HG02973 (cell line): ENCODE results near the gene GNB5.
"Not testable (repeated sequence)": the region's sequence is repeated elsewhere in the genome, so short reads cannot be mapped to it uniquely, and the experiment has no call there.

ENCODE experiments used
- ATAC-seq: cut with Tn5 transposase; IDR thresholded peaks from one replicate; pipeline ENCODE4 v1.9.1; 2021; ENCODE audit warnings: moderate library complexity; ENCODE audit not compliant: unreplicated experiment

The GNB5 gene

DNA sequence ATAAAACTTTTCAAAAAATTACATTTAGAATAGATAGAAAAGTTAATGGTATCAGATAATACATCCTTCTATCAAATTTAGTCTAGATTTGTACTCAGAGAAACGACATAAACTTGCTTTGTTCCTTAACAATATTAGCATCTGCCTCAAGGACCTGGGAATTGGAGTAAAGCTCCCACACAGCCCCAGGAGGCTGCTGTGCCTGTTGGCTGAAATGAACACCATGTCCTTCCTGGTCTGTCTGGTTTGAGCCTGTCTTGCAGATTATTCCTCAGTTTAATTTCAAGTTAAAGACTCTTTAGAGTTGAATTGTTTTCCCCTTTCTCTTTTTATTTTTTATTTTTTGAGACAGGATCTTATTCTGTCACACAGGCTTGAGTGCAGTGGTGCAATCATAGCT lies 19.4 kb downstream of the GNB5 start:
- no peak for ATAC-seq

DNA sequence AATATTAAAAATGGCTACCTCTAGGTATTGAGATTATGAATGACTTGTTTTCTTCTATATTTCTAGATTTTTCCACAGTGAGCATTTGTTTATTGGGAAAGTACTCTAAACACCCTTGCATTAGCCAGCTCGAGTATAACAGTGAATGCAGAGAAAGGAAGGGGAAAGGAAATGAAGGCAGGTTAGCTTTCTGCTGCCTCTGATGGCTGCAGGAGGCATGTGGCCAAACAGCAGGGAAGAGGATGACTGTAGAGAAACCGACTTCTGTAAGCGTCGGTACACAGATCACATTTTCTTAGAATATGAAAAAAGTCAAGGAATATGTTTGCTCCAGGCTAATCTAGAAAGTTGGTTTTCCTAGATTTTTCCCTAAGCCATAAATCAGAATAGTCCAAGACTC lies 19.8 kb downstream of the GNB5 start:
- ATAC-seq, result no peak

DNA sequence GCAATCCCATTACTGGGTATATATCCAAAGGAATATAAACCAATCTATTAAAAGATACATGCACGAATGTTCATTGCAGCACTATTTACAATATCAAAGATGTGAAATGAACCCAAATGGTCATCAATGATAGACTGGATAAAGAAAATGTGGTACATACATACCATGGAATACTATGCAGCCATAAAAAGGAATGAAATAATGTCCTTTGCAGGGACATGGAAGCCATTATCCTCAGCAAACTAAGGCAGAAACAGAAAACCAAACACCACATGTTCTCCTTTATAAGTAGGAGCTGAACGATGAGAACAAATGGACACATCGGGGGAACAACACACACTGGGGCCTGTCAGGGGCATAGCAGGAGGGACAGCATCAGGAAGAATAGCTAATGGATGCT lies 21.0 kb downstream of the GNB5 start:
- not testable (repeated sequence) for ATAC-seq

DNA sequence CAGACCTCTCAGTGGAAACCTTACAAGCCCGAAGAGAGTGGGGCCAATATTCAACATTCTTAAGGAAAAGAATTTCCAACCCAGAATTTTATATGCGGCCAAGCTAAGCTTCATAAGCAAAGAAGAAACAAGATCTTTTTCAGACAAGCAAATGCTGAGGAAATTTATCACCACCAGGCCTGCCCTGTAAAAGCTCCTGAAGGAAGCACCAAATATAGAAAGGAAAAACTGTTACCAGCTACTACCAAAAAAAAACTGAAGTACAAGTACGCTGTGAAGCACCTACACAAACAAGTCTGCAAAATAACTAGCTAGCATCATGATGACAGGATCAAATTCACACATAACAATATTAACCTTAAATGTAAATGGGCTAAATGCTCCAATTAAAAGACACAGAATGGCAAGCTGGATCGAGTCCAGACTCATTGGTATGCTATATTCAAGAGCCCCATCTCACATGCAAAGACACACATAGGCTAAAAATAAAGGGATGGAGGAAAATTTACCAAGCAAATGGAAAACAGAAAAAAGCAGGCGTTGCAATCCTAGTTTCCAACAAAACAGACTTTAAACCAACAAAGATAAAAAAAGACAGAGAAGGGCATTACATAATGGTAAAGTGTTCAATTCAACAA lies 25.6 kb downstream of the GNB5 start:
- ATAC-seq, result not testable (repeated sequence)

DNA sequence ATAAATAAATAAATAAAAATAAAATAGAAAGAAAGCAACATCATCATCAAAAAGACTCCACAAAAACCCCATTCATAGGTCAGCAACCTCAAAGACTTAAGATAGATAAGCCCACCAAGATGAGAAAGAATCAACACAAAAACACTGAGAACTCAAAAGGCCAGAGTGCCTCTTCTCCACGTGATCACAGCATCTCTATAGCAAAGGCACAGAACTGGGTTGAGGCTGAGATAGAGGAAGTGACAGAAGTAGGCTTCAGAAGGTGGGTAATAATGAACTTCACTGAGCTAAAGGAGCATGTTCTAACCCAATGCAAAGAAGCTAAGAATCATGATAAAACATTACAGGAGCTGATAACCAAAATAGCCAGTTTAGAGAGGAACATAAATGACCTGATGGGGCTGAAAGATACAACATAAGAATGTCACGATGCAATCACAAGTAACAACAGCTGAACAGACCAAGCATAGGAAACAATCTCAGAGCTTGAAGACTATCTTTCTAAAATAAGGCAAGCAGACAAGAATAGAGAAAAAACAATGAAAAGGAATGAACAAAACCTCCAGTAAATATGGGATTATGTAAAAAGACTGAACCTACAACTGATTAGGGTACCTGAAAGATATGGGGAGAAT lies 26.4 kb downstream of the GNB5 start:
- ATAC-seq, result no peak

DNA sequence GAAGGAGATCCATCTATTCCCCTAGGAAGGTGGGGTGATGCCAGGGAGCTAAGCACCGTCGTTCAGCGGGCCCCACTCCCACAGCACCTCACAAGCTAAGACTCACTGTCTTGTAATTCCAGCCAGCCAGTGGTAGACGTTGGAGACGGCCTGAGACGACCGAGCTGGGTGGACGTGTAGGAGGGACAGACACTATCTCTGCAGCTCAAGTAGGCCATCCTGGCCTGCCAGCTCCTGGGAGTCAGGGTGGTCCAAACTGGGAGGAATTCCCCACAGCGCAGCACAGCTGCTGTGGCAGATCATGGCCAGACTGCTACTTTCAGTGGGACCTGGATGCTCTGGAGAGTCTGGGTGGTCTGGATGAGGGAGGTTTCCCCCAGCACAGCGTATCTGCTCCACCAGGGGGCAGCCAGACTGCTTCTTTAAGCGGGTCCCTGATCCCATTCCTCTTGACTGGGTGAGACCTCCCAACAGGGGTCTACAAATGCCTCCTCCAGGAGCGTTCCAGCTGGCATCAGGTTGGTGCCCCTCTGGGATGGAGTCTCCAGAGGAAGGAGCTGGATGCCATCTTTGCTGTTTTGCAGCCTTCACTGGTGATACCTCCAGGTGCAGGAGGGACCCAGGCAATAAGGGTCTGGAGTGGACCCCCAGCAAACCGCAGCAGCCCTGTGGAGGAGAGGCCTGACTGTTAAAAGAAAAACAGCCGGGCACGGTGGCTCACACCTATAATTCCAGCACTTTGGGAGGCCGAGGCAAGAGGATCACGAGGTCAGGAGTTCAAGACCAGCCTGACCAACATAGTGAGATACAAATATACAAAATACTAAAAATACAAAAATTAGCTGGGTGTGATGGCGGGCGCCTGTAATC lies 27.6 kb downstream of the GNB5 start:
- ATAC-seq, result no peak

DNA sequence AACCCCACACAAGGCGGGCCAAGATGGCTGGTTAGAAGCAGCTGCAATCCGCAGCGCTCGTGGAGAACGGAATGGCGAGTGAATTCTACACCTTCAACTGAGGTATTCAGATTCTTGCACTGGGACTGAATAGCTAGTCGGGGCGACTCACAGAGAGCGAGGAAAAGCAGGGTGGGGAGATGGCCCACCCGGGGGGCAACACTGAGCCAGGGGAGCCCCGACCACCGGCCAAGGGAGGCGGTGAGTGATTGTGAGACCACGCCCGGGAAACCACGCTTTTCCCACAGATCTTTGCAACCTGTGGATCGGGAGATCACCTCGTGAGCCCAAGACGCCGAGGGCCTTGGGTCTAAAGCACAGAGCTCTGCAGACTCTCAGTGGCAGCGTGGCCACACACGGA lies 28.3 kb downstream of the GNB5 start:
- ATAC-seq, result no peak

DNA sequence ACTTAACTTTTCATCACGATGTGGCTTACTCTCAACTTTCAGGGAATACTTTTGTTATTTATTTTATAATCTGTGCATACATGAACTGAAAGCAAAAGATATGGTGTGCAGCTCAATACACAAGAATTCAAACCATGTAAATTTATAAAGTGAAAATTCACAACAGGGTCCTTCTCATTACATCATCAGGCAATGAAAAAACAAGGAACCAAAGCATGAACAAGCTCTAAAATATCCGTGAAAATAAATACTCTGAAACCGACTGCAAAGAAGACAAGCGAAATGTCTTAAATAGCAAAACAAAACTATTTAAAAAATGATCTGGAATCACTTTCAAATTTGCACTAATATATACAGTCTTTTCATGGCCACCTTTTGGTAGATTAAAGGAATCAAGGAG lies 28.9 kb downstream of the GNB5 start:
- no peak for ATAC-seq

DNA sequence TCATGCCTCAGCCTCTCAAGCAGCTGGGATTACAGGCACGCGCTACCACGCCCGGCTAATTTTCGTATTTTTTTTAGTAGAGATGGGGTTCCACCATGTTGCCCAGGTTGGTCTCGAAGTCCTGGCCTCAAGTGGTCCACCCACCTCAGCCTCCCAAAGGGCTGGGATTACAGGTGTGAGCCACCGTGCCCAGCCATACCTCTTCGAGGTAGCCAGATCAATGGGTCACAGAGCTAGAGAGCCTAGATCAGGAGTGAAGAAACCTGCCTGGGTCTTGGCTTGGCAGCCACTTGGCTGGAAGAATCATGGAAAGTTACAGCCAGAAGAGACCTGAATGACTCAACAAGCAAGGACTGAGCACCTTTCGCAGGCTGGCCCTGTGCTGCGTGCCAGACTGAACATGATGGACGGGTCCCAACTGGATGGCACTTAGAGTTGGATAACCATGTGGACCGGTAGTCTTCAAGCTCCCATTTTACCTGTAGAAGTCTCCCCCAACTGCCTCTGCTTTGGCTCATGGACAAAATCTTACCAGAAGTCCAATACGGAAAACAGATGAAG lies 29.7 kb downstream of the GNB5 start:
- no peak for ATAC-seq

DNA sequence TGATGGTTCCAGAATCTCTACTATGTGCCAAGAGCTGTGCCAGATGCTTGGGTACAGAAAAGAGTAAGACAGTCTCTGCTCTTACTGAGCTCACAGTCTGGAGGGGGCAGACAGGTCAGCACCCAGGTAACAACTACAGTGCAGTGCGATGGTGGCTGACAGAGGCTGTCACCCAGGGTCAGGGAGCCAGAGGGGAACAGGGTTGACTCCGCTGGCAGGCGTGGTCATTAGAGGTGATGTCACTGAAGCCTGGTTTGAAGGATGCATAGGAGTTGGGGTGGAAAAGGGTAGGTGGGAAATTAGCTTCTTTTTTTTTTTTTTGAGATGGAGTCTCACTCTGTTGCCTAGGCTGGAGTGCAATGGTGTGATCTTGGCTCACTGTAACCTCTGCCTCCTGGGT lies 31.5 kb downstream of the GNB5 start:
- no peak for ATAC-seq

DNA sequence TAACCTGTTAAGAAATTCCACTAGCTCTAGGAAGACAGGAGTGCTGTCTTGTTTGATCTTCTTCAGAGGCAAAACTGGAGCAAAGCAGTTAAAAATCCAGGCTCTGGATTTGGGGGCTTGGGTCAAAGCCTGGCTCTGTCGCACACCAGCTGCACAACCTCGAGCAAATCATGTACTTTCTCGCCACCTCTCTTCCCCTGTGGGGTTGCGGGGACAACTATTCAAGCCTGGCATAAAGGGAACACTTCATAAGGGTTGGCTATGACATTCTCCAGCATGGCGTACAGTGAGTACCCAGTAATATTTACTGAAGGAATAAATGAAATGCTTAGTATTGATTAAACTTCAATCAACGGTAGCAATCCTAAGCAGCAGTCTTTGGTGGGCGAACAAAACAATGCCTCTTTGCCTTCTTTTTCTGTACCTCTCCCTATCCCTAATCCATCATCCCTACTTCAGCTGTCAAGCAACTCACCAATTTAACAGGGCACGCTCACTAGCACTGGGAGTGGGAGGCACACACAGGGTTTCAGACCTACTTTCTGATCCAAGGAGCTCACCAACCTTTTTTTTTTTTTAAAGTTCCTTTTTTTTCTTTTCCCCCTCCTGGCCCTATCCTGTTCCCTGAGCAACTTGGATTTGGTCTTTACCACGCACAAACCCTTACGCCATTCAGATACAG lies 33.0 kb downstream of the GNB5 start:
- ATAC-seq, result no peak

DNA sequence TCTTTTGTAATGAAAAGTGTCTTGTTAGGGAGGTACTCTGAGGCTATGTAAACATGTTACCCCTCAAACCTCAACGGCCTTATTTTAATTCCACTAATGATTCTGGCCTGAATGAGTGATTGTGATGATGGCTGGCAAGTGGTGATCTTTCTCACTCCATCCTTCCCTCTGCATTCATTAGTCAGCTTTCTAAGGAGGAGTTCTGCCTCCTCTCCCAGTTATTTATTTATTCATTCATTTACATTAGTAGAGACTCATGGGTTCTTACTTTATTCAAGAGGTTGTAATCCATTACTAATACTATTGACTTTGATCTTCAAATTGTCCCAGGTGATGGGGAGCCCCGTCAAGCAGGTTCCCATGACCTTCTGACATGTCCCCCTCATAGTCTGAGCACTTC lies 35.3 kb downstream of the GNB5 start:
- ATAC-seq, result no peak

DNA sequence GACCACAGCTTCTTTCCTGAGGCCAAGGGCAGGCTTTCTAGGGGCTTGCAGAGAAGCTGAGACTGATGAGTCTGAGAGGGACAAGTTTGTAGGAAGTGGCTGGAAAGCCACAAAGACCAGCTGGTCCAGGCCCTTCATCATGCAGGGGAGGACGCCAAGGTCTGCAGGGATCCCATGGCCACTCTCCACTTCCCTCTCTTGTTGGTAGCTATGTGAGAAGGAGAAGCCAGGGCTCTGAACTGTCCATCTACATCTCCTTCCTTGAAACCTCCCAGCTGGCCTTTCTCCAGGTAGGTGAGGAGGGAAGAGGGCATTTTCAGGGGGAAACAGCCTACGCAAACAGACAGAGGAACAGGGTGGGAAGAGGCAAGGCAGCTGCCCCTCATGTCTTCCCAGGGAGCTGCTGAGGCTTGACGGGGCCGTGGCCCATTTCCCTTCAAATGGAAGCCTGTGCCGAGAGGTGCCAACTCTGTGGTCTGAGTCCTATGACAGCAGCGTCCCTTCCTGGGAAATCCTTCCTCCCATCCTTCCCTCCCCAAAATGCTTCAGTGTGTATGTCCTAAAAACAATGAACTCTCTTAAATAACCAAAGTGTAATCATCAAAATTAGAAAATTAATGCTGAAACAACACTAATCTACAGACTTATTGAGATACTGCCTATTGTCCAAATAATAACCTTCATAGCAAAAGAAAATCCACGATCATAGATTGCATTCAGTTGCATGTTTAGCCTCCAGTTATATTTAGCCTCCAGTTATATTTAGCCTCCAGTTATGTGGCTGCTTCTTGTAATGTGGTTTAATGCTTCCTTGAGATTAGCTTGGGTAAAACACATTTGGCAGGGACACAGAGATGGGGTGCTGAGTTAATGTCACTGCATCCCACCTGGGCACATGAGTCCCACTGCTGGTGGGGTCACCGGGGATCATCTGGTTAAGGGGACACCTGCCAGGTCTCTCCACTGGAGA lies 36.0 kb downstream of the GNB5 start:
- ATAC-seq, result no peak

DNA sequence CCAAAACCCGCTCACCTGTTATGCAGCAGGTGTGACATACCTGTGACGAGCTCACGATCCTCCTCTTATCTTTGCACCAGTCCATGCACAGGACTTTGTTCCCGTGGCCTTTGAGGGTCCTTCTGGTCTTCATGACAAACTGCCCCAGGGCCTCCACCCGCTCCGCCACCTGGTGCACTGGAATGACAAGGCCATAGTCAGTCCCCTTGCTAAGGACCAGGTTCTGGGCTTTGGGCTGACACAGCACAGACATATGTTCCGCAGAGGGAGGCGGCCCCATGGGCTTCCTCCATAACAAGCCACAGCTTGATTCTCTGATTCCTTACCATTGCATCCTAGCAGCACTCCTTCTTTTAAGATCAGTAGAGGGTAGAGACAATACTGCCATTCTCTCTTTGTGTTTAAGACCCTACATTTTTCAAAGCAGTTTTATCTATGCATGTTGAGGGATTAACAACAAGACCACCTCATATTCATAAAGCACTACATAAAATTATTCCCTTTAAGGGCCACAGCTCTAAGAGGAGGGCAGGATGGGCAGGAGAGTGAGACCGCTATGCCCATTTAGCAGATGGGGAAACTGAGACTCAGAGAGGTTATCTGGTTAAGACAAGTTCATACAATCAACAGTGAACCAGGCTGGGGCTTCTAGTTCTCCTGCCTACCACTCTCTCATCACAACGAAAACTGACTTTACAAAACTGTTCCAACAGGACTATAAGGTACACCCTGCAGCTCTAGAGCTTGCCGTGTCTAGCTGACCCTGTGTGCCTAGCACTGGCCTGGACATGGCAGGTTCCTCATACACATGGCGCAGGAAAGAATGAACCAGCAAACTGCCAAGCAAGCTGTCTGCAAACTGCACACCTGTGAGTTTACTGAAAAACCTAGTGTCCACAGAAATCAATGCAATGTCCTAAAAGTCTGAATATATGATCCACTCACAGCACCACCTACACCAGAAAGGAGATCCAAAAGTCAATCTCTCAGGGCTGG lies 37.0 kb downstream of the GNB5 start:
- ATAC-seq, result no peak

DNA sequence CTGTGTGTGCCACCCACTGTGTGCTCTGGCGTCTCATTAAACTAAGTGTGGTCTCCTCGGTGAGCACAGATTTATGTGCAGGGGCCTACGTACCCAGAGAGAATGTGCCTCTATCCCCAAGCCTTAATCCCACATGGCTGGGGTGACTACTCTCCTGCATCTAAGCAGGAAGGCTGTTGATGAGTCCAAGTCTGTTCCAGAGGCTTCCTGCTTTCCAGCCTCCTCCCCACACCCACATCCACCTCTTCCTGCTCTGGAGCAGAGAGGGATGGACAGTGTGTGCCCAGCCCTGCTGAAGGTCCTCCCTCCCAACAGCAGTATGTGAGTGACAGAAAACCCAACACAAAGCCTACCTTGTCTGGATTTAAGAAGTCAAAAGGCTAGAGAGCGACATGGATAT lies 39.8 kb downstream of the GNB5 start:
- ATAC-seq, result no peak

DNA sequence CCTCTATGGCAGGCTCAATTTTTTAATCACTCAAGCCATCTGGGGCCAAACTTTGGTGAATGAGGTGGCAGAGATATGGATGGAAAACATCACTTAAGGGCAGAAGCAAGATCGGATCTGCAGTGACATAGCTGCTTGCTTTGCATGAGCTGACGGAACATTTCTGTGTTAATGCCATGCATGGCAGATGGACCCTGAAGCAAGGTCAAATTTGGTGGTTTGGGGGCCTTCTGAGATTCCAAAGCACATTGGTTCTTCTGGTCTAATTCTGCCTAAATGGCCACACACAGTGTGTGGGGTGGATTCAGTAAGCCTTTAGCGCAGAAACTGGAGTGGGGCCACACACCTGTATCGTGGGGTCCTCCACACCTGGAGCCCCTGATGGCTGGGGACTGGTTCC lies 40.3 kb downstream of the GNB5 start:
- ATAC-seq, result no peak

DNA sequence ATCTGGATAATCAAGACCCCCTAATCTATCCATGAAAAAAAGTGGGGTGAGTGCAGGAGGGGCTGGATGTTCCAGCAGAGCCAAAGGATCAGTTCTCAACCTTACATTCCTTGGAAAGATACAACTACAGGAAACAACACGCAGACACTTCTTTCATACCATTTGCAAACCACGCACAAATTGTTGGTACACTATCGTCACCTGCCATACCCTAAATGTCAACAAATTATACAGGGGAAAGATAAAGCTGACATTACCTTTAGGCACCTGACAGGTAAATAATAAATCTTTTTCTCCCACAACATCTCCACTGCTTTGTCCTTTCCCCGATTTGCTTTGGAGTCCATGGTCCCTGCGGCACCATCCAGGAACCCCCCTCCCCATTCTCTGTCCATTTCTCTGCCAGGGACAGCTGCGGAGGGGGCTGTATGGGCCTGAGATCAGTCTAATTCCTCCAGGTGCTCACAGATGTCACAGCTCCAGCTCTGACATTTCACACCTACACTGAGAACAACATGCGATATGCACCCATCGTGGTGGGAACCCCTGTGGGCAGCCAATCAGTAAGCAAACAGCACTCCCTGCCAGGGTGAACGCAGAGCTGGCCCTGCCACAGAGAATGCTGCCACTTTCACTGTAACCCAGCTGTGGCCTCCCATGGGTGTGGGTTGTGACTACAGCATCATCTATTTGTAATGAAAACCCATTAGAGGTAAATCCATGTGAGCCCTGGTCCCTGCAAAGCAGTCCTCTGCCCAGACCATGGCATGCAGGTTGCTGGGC lies 41.0 kb downstream of the GNB5 start:
- ATAC-seq, result no peak

DNA sequence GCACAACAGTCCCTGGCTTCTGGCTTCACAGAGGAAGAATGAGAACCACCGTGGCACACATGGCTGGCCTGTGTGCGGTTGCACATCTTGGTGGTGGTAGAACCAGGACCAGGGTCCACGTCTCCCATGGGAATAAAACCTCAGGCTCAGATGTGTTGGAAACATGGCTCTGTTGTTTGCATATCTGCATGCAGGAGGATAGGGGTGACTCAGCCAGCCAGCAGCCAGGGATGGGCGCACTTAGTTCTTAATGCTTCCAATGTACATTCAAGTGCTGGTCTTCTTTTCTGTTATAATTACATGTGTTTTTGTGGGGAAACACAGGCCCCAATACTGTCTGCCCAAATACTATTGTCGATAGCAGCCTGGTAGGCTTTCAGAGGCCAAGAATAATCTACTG lies 42.8 kb downstream of the GNB5 start:
- no peak for ATAC-seq
